Astrocyte (in vitro differentiated cells and primary cell): Measurements from ENCODE around the gene PTPN9. TPM values are rescaled to one million over a fixed set of nuclear protein-coding genes. Genes with fewer than 3 reads are reported as not detected.

Experiments
- DNase-seq: peaks from one replicate; pipeline ENCODE4 v3.0.0-alpha.2; 2010; ENCODE audit warnings: low read depth
- FAIRE-seq: peaks from 2 replicates; lab custom pipeline; 2011; peaks lifted over from hg19 to GRCh38; lab: Jason Lieb, UNC
- H2AFZ ChIP-seq: 2 replicates; pipeline ENCODE4 v1.6.0; 2012; ENCODE audit warnings: low read depth, low read length, inconsistent platforms
- H3K27ac ChIP-seq: 2 replicates; pipeline ENCODE4 v1.5.1; 2011; ENCODE audit warnings: low read depth, low read length, inconsistent platforms
- H3K27me3 ChIP-seq: 2 replicates; pipeline ENCODE4 v1.6.0; 2011; ENCODE audit warnings: low read length, inconsistent platforms; ENCODE audit not compliant: insufficient read depth
- H3K36me3 ChIP-seq: 2 replicates; pipeline ENCODE4 v1.5.1; 2011; ENCODE audit warnings: low read length, inconsistent platforms; ENCODE audit not compliant: insufficient read depth
- H3K4me1 ChIP-seq: 2 replicates; pipeline ENCODE4 v1.5.1; 2011; ENCODE audit warnings: low read length, inconsistent platforms; ENCODE audit not compliant: insufficient read depth
- H3K4me2 ChIP-seq: 2 replicates; pipeline ENCODE4 v1.6.0; 2012; ENCODE audit warnings: low read length, inconsistent platforms
- H3K4me3 ChIP-seq: 2 replicates; pipeline ENCODE4 v1.5.1; 2011; ENCODE audit warnings: low read depth, mild to moderate bottlenecking, low read length, inconsistent platforms; ENCODE audit not compliant: insufficient read depth
- H3K79me2 ChIP-seq: 2 replicates; pipeline ENCODE4 v1.6.0; 2012; ENCODE audit warnings: mild to moderate bottlenecking, low read length, inconsistent platforms; ENCODE audit not compliant: insufficient read depth
- H3K9ac ChIP-seq: 2 replicates; pipeline ENCODE4 v1.6.0; 2012; ENCODE audit warnings: mild to moderate bottlenecking, low read length, inconsistent platforms
- H3K9me3 ChIP-seq: 2 replicates; pipeline ENCODE4 v1.5.1; 2012; ENCODE audit warnings: low read depth, mild to moderate bottlenecking, low read length, inconsistent platforms; ENCODE audit not compliant: insufficient read depth
- H4K20me1 ChIP-seq: 2 replicates; pipeline ENCODE4 v1.6.0; 2012; ENCODE audit warnings: low read length, inconsistent platforms; ENCODE audit not compliant: insufficient read depth
- H3K27ac Mint-ChIP-seq: one replicate; pipeline ENCODE4 v1.8.0; 2021; ENCODE audit warnings: mild to moderate bottlenecking, mixed read lengths; ENCODE audit not compliant: unreplicated experiment
- H3K27me3 Mint-ChIP-seq: one replicate; pipeline ENCODE4 v1.8.0; 2021; ENCODE audit warnings: low read depth, mixed read lengths; ENCODE audit not compliant: unreplicated experiment
- H3K36me3 Mint-ChIP-seq: one replicate; pipeline ENCODE4 v1.8.0; 2021; ENCODE audit warnings: low read depth, mixed read lengths; ENCODE audit not compliant: unreplicated experiment
- H3K4me1 Mint-ChIP-seq: one replicate; pipeline ENCODE4 v1.8.0; 2021; ENCODE audit warnings: low read depth, mixed read lengths; ENCODE audit not compliant: unreplicated experiment
- H3K4me3 Mint-ChIP-seq: one replicate; pipeline ENCODE4 v1.8.0; 2021; ENCODE audit warnings: mild to moderate bottlenecking, moderate library complexity, mixed read lengths; ENCODE audit not compliant: unreplicated experiment
- H3K9me3 Mint-ChIP-seq: one replicate; pipeline ENCODE4 v1.8.0; 2021; ENCODE audit warnings: mild to moderate bottlenecking, mixed read lengths; ENCODE audit not compliant: unreplicated experiment
- EZH2 ChIP-seq: IDR thresholded peaks from 2 replicates; pipeline ENCODE4 v1.6.1; 2012; ENCODE audit warnings: mild to moderate bottlenecking, low read length, inconsistent platforms; ENCODE audit not compliant: insufficient read depth
- total RNA-seq: library from RNA; stranded (reverse); gene quantifications from 2 replicates; pipeline ENCODE4 v1.2.1, GENCODE V29; 2021
- TF ChIP-seq, protein P1 (sequence below): IDR thresholded peaks from 2 replicates; pipeline ENCODE4 v1.5.1; 2011; ENCODE audit warnings: low read depth, mild to moderate bottlenecking, inconsistent platforms, low read length, moderate library complexity; ENCODE audit not compliant: insufficient read depth

PTPN9 gene
- total RNA-seq, 1 donor from 2014 or later, result 34.7 TPM

DNA sequence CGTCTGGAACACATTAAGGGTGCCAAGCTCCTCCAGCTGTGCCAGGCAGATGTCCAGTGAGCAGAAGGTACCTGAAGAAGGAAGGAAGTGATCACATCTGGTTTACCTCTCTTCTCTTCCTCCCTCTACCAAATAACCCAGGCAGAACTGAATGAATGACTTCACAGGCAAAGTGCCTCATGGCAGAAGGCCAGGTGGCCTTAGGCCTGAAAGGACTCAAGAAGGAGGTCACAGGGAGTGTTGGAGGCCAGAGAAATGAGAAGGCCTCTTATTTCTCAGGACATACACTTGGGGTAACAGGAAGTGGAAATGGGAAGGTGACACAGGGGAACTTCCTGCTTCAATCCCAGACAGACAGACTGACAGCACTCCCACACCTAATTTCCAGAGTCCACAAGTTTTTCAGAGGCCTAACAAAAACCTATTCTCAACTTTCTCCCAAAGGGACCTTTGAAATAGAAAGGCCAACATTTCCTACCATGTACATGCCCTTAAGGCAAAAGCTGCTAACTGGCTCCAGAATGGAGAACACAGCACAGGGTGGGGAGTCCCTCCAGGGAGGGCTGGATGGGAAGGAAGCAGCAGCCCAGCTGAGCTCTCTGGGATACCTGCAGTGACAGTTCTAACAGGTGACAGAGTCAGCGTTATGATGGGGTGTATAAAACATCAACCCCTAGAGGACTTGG, 110.1 kb downstream of the PTPN9 start:
- H3K27me3 ChIP-seq, result no peaks in the 10 kb centered on the region
- no peak overlapping the region for H3K27ac ChIP-seq
- Mint-ChIP-seq H3K4me3 (no peak overlapping the region), H3K27ac (no peak overlapping the region), H3K4me1 (no peaks in the 10 kb centered on the region), H3K9me3 (no peaks in the 10 kb centered on the region), H3K27me3 (no peaks in the 10 kb centered on the region), H3K36me3 (peaks cover 43% of the 10 kb centered on the region)
- H2AFZ ChIP-seq, result no peak overlapping the region
- TF ChIP-seq, protein P1, sequence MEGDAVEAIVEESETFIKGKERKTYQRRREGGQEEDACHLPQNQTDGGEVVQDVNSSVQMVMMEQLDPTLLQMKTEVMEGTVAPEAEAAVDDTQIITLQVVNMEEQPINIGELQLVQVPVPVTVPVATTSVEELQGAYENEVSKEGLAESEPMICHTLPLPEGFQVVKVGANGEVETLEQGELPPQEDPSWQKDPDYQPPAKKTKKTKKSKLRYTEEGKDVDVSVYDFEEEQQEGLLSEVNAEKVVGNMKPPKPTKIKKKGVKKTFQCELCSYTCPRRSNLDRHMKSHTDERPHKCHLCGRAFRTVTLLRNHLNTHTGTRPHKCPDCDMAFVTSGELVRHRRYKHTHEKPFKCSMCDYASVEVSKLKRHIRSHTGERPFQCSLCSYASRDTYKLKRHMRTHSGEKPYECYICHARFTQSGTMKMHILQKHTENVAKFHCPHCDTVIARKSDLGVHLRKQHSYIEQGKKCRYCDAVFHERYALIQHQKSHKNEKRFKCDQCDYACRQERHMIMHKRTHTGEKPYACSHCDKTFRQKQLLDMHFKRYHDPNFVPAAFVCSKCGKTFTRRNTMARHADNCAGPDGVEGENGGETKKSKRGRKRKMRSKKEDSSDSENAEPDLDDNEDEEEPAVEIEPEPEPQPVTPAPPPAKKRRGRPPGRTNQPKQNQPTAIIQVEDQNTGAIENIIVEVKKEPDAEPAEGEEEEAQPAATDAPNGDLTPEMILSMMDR, result no peak
- no peak for TF ChIP-seq EZH2
- peaks cover 2% of the 10 kb centered on the region for H4K20me1 ChIP-seq
- DNase-seq, result no peak
- no peaks in the 10 kb centered on the region for H3K9me3 ChIP-seq
- FAIRE-seq, result no peak
- no peak overlapping the region for H3K9ac ChIP-seq
- peaks cover 49% of the 10 kb centered on the region for H3K36me3 ChIP-seq
- no peak overlapping the region for H3K4me3 ChIP-seq
- no peaks in the 10 kb centered on the region for H3K79me2 ChIP-seq
- H3K4me2 ChIP-seq, result no peak overlapping the region
- no peaks in the 10 kb centered on the region for H3K4me1 ChIP-seq

DNA sequence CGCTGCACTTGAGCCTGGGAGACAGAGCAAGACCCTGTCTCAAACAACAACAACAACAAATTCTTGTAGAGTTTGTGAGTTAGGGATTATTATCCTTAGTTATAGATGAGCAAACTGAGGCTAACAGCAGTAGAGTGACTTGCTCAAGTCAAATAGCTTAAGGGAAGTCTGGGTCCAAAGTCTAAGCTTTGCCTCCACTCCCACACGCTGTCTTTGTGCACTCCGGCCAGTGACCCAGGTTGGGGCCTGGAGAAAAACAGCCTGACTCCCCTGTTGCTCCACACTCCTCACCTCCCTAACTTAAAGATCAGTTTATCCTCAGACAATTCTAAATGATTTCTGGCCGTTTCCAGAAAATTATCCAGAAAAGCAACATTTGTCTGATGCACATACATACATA, 118.5 kb downstream of the PTPN9 start:
- Histone ChIP-seq H3K79me2 (no peaks in the 10 kb centered on the region), H3K9me3 (no peaks in the 10 kb centered on the region), H2AFZ (no peak overlapping the region), H3K4me3 (no peak overlapping the region), H3K36me3 (peaks cover 5% of the 10 kb centered on the region), H3K4me1 (peaks cover 17% of the 10 kb centered on the region), H3K27me3 (no peaks in the 10 kb centered on the region), H3K4me2 (no peak overlapping the region), H3K27ac (no peak overlapping the region), H4K20me1 (no peaks in the 10 kb centered on the region), H3K9ac (no peak overlapping the region)
- H3K27ac Mint-ChIP-seq, result no peak overlapping the region
- H3K27me3 Mint-ChIP-seq, result no peaks in the 10 kb centered on the region
- DNase-seq, result no peak
- peaks cover 8% of the 10 kb centered on the region for H3K4me1 Mint-ChIP-seq
- no peak for TF ChIP-seq EZH2
- TF ChIP-seq, protein P1, result no peak
- peaks cover 8% of the 10 kb centered on the region for H3K36me3 Mint-ChIP-seq
- no peak for FAIRE-seq
- H3K4me3 Mint-ChIP-seq, result no peak overlapping the region
- H3K9me3 Mint-ChIP-seq, result no peaks in the 10 kb centered on the region

DNA sequence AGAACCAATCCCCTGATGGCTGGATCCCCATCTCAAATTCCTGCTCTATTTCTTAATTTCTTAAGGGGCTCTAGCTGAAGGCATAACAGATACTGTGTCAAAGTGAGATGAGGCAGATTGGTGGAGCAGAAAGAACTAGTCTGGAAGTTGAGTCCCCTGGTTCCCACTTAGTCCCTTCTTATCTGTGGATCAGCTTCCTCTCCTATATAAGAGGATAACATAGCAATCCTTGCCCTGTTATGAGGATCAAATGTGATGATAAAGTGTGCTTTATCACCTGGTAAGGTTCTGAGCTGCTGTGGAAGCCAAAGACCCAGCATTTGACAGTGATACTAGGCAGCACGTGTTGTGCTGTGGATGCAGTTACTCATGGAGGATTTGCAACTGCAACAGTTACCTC, 119.5 kb downstream of the PTPN9 start:
- no peak for FAIRE-seq
- Mint-ChIP-seq H3K36me3 (peaks cover 2% of the 10 kb centered on the region), H3K9me3 (no peaks in the 10 kb centered on the region), H3K4me1 (peaks cover 8% of the 10 kb centered on the region), H3K27me3 (no peaks in the 10 kb centered on the region), H3K4me3 (no peak overlapping the region), H3K27ac (no peak overlapping the region)
- no peak for DNase-seq
- Histone ChIP-seq H3K36me3 (peaks cover 2% of the 10 kb centered on the region), H3K79me2 (no peaks in the 10 kb centered on the region), H3K9me3 (no peaks in the 10 kb centered on the region), H3K9ac (no peak overlapping the region), H3K27me3 (no peaks in the 10 kb centered on the region), H3K27ac (no peak overlapping the region), H4K20me1 (no peaks in the 10 kb centered on the region), H2AFZ (no peak overlapping the region), H3K4me1 (peaks cover 17% of the 10 kb centered on the region), H3K4me2 (no peak overlapping the region), H3K4me3 (no peak overlapping the region)
- no peak for TF ChIP-seq EZH2
- TF ChIP-seq, protein P1, result no peak
